H1 (cell line): Measurements from ENCODE around the gene ASB6. TPM values are rescaled to one million over a fixed set of nuclear protein-coding genes. Genes with fewer than 3 reads are reported as not detected.

ENCODE experiments used
- ASH2L ChIP-seq: fragments of 200-600, 300-600 bp; sonication (generic); IDR thresholded peaks from one replicate; pipeline ENCODE4 v1.7.1; 2017; ENCODE audit warnings: low read length
- BRCA1 ChIP-seq: IDR thresholded peaks from 2 replicates; pipeline ENCODE4 v1.6.1; 2012; ENCODE audit warnings: low read depth, low read length, improper control_type of control experiment
- CBX5 ChIP-seq: fragments of 300-800, 300-1000 bp; sonication (generic); IDR thresholded peaks from 2 replicates; pipeline ENCODE4 v1.7.1; 2016; ENCODE audit warnings: antibody characterized with exemption, low read length, low read depth
- CBX8 ChIP-seq: fragments of 300-800, 300-1000 bp; sonication (generic); IDR thresholded peaks from 2 replicates; pipeline ENCODE4 v1.7.1; 2016; ENCODE audit warnings: low read depth, low read length, borderline replicate concordance
- CHD7 ChIP-seq: fragments of 300-600 bp; sonication (generic); IDR thresholded peaks from 2 replicates; pipeline ENCODE4 v1.7.1; 2012; ENCODE audit warnings: low read length, moderate library complexity, mild to moderate bottlenecking, inconsistent platforms; ENCODE audit not compliant: insufficient replicate concordance
- CREB1 ChIP-seq: IDR thresholded peaks from 2 replicates; pipeline ENCODE4 v1.6.1; 2012; ENCODE audit warnings: inconsistent platforms
- JUND ChIP-seq: IDR thresholded peaks from 2 replicates; pipeline ENCODE4 v1.6.1; 2011; ENCODE audit warnings: mild to moderate bottlenecking, improper control_type of control experiment, low read length
- KDM1A ChIP-seq: fragments of 200-600, 300-600 bp; sonication (generic); IDR thresholded peaks from 2 replicates; pipeline ENCODE4 v1.7.1; 2016; ENCODE audit warnings: mild to moderate bottlenecking, low read length, borderline replicate concordance
- SIX5 ChIP-seq: IDR thresholded peaks from 2 replicates; pipeline ENCODE4 v1.6.1; 2011; ENCODE audit warnings: mild to moderate bottlenecking, low read depth, low read length
- SRF ChIP-seq: IDR thresholded peaks from 2 replicates; pipeline ENCODE4 v1.6.1; 2011; ENCODE audit warnings: mild to moderate bottlenecking, low read depth, low read length, moderate library complexity
- TAF1 ChIP-seq: IDR thresholded peaks from 2 replicates; pipeline ENCODE4 v1.6.1; 2011; ENCODE audit warnings: mild to moderate bottlenecking, low read depth, low read length
- polyA plus RNA-seq, 7 experiments: library from polyadenylated mRNA; depleted of rRNA in 3 of 7; stranded (reverse) in 5 of 7; unstranded in 2 of 7; fragments of >200 nt in 5 of 7; fragments of 200-250 nt in 2 of 7; gene quantifications; 1 replicate in 5 of 7; 2 replicates in 1 of 7; 4 replicates in 1 of 7; pipeline versions ENCODE4 v1.2.1 to v1.2.3, GENCODE V29; 2011 to 2013; ENCODE audit warnings: missing spikeins in 2 of 7, mixed read lengths in 2 of 7
- total RNA-seq: library from RNA; stranded (reverse); fragmentation: NEBNext Ultra II Directional; extraction: Animal tissue kit (Norgen Biotek cat#: 25700); gene quantifications from 2 replicates; pipeline ENCODE4 v1.2.1, GENCODE V29; 2021

ASB6 gene
- total and polyA plus RNA-seq, 2 of the 8 experiments (the other 6 are each of a cell fraction or from before 2014, with no cell fraction given) = 14.0 to 17.3 TPM

GRCh38 chr9:129610473-129611306 lies 31.3 kb downstream of the ASB6 start (continued):
- TF ChIP-seq CHD7 (no peak), KDM1A (no peak; the same call in 1 of the 2 replicates), CREB1 (peak; percentile 10; the same call in 1 of the 2 replicates), CBX5 (no peak), ASH2L (peak; percentile 7), SIX5 (no peak), CBX8 (no peak), TAF1 (peak; percentile 35; the same call in 1 of the 2 replicates), BRCA1 (no peak), JUND (0 out of 2 replicates have a peak, but pooled peaks have one; percentile 20), SRF (no peak)
